Neuronal stem cell (in vitro differentiated cells): Measurements from ENCODE around the gene RUNX1.

Source experiments
- DNase-seq: peaks from one replicate; pipeline ENCODE4 v3.0.0-alpha.2; 2013; ENCODE audit warnings: low spot score
- H2AFZ ChIP-seq: one replicate; pipeline ENCODE4 v1.6.1; 2013; ENCODE audit warnings: mild to moderate bottlenecking, low read length, inconsistent platforms
- H2AK5ac ChIP-seq: 2 replicates; pipeline ENCODE4 v1.6.1; 2013; ENCODE audit warnings: low read depth, mild to moderate bottlenecking, inconsistent platforms, low read length, moderate library complexity, mixed read lengths
- H2BK120ac ChIP-seq: 2 replicates; pipeline ENCODE4 v1.6.1; 2013; ENCODE audit warnings: low read depth, mild to moderate bottlenecking, inconsistent platforms, low read length, moderate library complexity, mixed read lengths
- H2BK12ac ChIP-seq: one replicate; pipeline ENCODE4 v1.6.1; 2013; ENCODE audit warnings: low read length, inconsistent platforms
- H2BK15ac ChIP-seq: 2 replicates; pipeline ENCODE4 v1.6.1; 2013; ENCODE audit warnings: mild to moderate bottlenecking, low read length, inconsistent platforms, mixed read lengths
- H2BK5ac ChIP-seq: one replicate; pipeline ENCODE4 v1.6.1; 2013; ENCODE audit warnings: inconsistent platforms, mild to moderate bottlenecking, low read length, moderate library complexity
- H3K14ac ChIP-seq: one replicate; pipeline ENCODE4 v1.6.1; 2013; ENCODE audit warnings: low read length, inconsistent platforms
- H3K18ac ChIP-seq: 2 replicates; pipeline ENCODE4 v1.6.1; 2013; ENCODE audit warnings: low read length, inconsistent platforms
- H3K23ac ChIP-seq: 2 replicates; pipeline ENCODE4 v1.6.1; 2013; ENCODE audit warnings: low read depth, mild to moderate bottlenecking, mixed read lengths, low read length, inconsistent platforms; ENCODE audit not compliant: poor library complexity
- H3K27ac ChIP-seq: replicated peaks from 3 replicates; pipeline ENCODE4 v1.5.1; 2013; ENCODE audit warnings: low read length, inconsistent platforms
- H3K27me3 ChIP-seq, 3 experiments: 2 replicates each; pipeline ENCODE4 v1.6.1; 2013; ENCODE audit warnings: low read length in 3 of 3, mild to moderate bottlenecking in 2 of 3, inconsistent platforms in 1 of 3, low read depth in 1 of 3, mixed read lengths in 1 of 3, moderate library complexity in 1 of 3; ENCODE audit not compliant: control insufficient read depth in 3 of 3, insufficient read depth in 3 of 3
- H3K36me3 ChIP-seq, 2 donors: replicated peaks in 1 of 2; 2 replicates each; pipeline ENCODE4 v1.6.1; 2013; ENCODE audit warnings: low read length in 2 of 2; ENCODE audit not compliant: control insufficient read depth in 2 of 2, insufficient read depth in 2 of 2
- H3K4ac ChIP-seq: 2 replicates; pipeline ENCODE4 v1.6.1; 2013; ENCODE audit warnings: inconsistent platforms, mild to moderate bottlenecking, low read length, moderate library complexity
- H3K4me1 ChIP-seq, 2 donors: 1 replicate in 1 of 2; 2 replicates in 1 of 2; pipeline ENCODE4 v1.6.1; 2013; ENCODE audit warnings: low read length in 2 of 2, low read depth in 1 of 2; ENCODE audit not compliant: control insufficient read depth in 2 of 2, insufficient read depth in 1 of 2
- H3K4me2 ChIP-seq: one replicate; pipeline ENCODE4 v1.6.1; 2013; ENCODE audit warnings: mild to moderate bottlenecking, low read length, inconsistent platforms; ENCODE audit not compliant: insufficient read depth, poor library complexity, severe bottlenecking
- H3K4me3 ChIP-seq, 2 donors: 2 replicates each; pipeline ENCODE4 v1.5.1; 2013; ENCODE audit warnings: low read length in 2 of 2, mild to moderate bottlenecking in 2 of 2, inconsistent platforms in 1 of 2, moderate library complexity in 1 of 2
- H3K79me1 ChIP-seq: one replicate; pipeline ENCODE4 v1.6.1; 2013; ENCODE audit warnings: low read depth, mild to moderate bottlenecking, inconsistent platforms, low read length, moderate library complexity
- H3K9ac ChIP-seq: one replicate; pipeline ENCODE4 v1.6.1; 2013; ENCODE audit warnings: mild to moderate bottlenecking, low read depth, low read length, inconsistent platforms; ENCODE audit not compliant: poor library complexity
- H3K9me3 ChIP-seq, 2 donors: replicated peaks in 1 of 2; 2 replicates each; pipeline versions ENCODE3 to v1.6.1; 2013; ENCODE audit warnings: low read length in 2 of 2, mild to moderate bottlenecking in 2 of 2, inconsistent platforms in 1 of 2, low read depth in 1 of 2, mixed read lengths in 1 of 2, moderate library complexity in 1 of 2; ENCODE audit not compliant: control insufficient read depth in 2 of 2, insufficient read depth in 1 of 2
- H4K8ac ChIP-seq: one replicate; pipeline ENCODE4 v1.6.1; 2013; ENCODE audit warnings: low read depth, mild to moderate bottlenecking, inconsistent platforms, low read length, moderate library complexity
- H4K91ac ChIP-seq: one replicate; pipeline ENCODE4 v1.6.1; 2013; ENCODE audit warnings: low read length, low read depth, mild to moderate bottlenecking, inconsistent platforms; ENCODE audit not compliant: poor library complexity
- WGBS, 2 donors: extraction: QIAGEN DNeasy Blood & Tissue Kit; methylation state at CpG; one replicate each; pipeline ENCODE4 v1.1.7; 2013; ENCODE audit warnings: missing lambda C conversion rate in 2 of 2, mixed read lengths in 1 of 2; ENCODE audit not compliant: insufficient read length in 2 of 2, insufficient replicate concordance in 1 of 2; ENCODE audit errors: extremely low coverage in 2 of 2; 5-methylcytosine and 5-hydroxymethylcytosine counted together

RUNX1 gene

DNA sequence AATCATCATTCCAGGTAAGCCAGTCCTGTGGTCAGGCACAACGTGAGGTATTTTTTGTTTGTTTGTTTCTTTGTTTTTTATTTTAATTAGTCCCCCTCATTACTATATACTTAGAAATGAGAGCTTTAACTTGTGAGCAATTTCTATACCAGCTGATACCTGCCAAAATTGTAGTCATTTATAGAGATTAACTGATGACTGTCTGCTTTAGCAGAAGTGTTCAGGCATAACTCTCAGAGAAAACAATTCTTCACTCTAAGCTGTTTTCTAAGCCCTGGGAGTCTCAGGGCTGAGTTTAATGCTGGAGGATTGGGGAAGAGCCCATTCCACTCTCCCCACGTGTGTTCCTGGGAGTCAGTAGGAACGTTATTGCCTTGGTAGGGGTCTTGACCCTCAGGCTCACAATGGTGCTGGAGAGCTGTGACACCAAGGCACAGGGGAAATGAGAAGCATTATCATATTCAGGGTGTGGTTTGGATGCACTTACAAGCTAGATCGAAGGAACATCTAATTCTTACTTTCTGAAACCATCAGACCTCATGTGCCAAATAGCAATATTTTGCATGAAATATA lies 212.1 kb downstream of the RUNX1 start:
- Histone ChIP-seq H4K8ac (no peak overlapping the region), H3K4me1 (peaks cover 0 to 11% of the 10 kb centered on the region in 2 donors), H2BK120ac (no peak overlapping the region), H3K79me1 (no peaks in the 10 kb centered on the region), H3K4me3 (no peak overlapping the region), H3K18ac (no peak overlapping the region), H2BK12ac (no peak overlapping the region), H2AK5ac (no peak overlapping the region), H3K36me3 (no peaks in the 10 kb centered on the region), H3K4ac (no peak overlapping the region), H3K14ac (no peak overlapping the region), H3K23ac (no peak overlapping the region), H4K91ac (no peak overlapping the region), H3K9ac (peak overlapping the region; percentile 18), H3K27me3 (no peaks in the 10 kb centered on the region), H2BK5ac (no peak overlapping the region), H2AFZ (no peak overlapping the region), H3K4me2 (no peak overlapping the region), H2BK15ac (no peak overlapping the region), H3K9me3 (no peaks in the 10 kb centered on the region), H3K27ac (no peak overlapping the region)
- WGBS, 2 donors: no CpG with 5 or more reads among the region's 4 CpGs
- DNase-seq: no peak

GRCh38 chr21:34836103-34836932 lies 212.8 kb downstream of the RUNX1 start:
- Histone ChIP-seq H2AK5ac (no peak overlapping the region), H3K9ac (peak overlapping the region; percentile 18), H2BK120ac (no peak overlapping the region), H2BK5ac (no peak overlapping the region), H3K27me3 (no peaks in the 10 kb centered on the region), H3K14ac (no peak overlapping the region), H3K4ac (no peak overlapping the region), H3K4me1 (peaks cover 0 to 11% of the 10 kb centered on the region in 2 donors), H2AFZ (no peak overlapping the region), H3K79me1 (no peaks in the 10 kb centered on the region), H3K23ac (no peak overlapping the region), H3K4me3 (no peak overlapping the region), H3K4me2 (no peak overlapping the region), H3K9me3 (no peaks in the 10 kb centered on the region), H4K91ac (no peak overlapping the region), H2BK15ac (no peak overlapping the region), H3K27ac (no peak overlapping the region), H4K8ac (no peak overlapping the region), H2BK12ac (no peak overlapping the region), H3K36me3 (no peaks in the 10 kb centered on the region), H3K18ac (no peak overlapping the region)
- no peak for DNase-seq
- WGBS, 2 donors: no CpG with 5 or more reads among the region's 13 CpGs

DNA sequence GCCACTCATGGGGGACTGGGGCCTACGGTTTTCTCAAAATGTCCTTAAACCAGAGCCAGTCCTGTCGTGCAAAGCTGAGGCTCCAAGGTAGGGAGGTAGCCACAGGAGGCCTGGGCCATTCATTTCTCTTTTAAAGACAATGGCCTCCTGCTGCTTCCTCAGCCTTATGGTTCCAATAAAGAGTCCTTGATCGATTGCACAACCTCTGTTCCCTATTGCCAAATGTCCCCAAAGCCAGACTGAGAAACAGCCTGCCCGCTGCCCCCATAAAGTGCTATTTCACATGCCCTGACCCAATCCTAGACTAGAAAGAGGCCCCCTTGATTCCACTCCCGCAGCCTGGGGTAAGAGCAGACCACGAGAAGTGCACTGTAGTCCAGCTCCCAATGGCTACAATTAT lies 213.6 kb downstream of the RUNX1 start:
- Histone ChIP-seq H3K9ac (no peak overlapping the region), H3K27ac (no peak overlapping the region), H3K27me3 (no peaks in the 10 kb centered on the region), H3K14ac (no peak overlapping the region), H3K4me2 (no peak overlapping the region), H3K4me1 (peaks cover 0 to 11% of the 10 kb centered on the region in 2 donors), H2AFZ (no peak overlapping the region), H2BK120ac (no peak overlapping the region), H2AK5ac (no peak overlapping the region), H3K23ac (no peak overlapping the region), H3K4ac (no peak overlapping the region), H2BK12ac (no peak overlapping the region), H2BK5ac (no peak overlapping the region), H4K91ac (no peak overlapping the region), H3K4me3 (no peak overlapping the region), H3K36me3 (no peaks in the 10 kb centered on the region), H3K18ac (no peak overlapping the region), H3K79me1 (no peaks in the 10 kb centered on the region), H2BK15ac (no peak overlapping the region), H4K8ac (no peak overlapping the region), H3K9me3 (no peaks in the 10 kb centered on the region)
- no peak for DNase-seq
- WGBS, 2 donors: no CpG with 5 or more reads among the region's 6 CpGs

- Histone ChIP-seq H4K8ac (no peak overlapping the region), H3K79me1 (no peaks in the 10 kb centered on the region), H4K91ac (no peak overlapping the region), H2BK15ac (peak overlapping the region; percentile 33), H2BK120ac (no peak overlapping the region), H3K23ac (peak overlapping the region; percentile 26), H3K9ac (no peak overlapping the region), H3K27me3 (no peaks in the 10 kb centered on the region), H2BK5ac (peak overlapping the region; percentile 34), H2BK12ac (no peak overlapping the region), H2AFZ (no peak overlapping the region), H3K36me3 (no peaks in the 10 kb centered on the region), H3K4me1 (peaks cover 0 to 11% of the 10 kb centered on the region in 2 donors), H3K4me2 (no peak overlapping the region), H3K4me3 (no peak overlapping the region), H3K9me3 (no peaks in the 10 kb centered on the region), H3K4ac (no peak overlapping the region), H3K27ac (no peak overlapping the region), H3K18ac (peak overlapping the region; percentile 25), H2AK5ac (peak overlapping the region; percentile 65), H3K14ac (no peak overlapping the region)
- no peak for DNase-seq
- no CpG with 5 or more reads among the region's 11 CpGs for WGBS, 2 donors
Observed at GRCh38 chr21:34834852-34835501, 214.1 kb downstream of the RUNX1 start.
